Endometrial microvascular endothelial cells (primary cell): ENCODE results near the gene GPANK1. TPM values are rescaled to one million over a fixed set of nuclear protein-coding genes. Genes with fewer than 3 reads are reported as not detected.

Experiments
- in situ Hi-C: cut with HindIII; loops from 2 replicates; pipeline ENCODE4 v1.10.0; 2017; ENCODE audit warnings: low sequenced_read_pairs, low pct_unique_long_range_greater_than_20kb; ENCODE audit errors: inconsistent ontology term
- total RNA-seq: library from RNA; depleted of rRNA; stranded (reverse); fragments of >200 nt; gene quantifications from one replicate; pipeline ENCODE4 v1.2.3, GENCODE V29; 2015; ENCODE audit errors: inconsistent ontology term

The GPANK1 gene
- total RNA-seq, 1 donor from 2014 or later: 15.2 TPM

DNA sequence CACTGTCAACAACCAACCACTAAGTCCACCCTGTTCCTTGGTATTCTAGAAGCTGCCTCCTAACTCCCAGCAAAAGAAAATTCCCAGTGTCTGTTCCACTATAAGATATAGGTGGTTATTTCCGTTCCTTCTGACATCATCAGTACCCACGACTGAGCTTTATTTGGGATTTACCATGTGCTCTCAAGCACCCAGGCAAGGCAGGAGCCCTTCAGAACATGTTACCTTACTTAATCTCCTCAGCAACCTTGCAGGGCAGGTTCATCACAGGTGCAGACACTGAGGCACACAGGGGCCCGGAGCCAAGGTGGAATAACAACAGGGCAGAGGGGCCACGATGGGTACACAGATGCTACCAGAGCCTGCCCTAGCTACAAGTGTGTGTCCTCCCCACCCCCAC is 27.6 kb upstream of the GPANK1 start:
- in situ Hi-C loops: no loop called here

DNA sequence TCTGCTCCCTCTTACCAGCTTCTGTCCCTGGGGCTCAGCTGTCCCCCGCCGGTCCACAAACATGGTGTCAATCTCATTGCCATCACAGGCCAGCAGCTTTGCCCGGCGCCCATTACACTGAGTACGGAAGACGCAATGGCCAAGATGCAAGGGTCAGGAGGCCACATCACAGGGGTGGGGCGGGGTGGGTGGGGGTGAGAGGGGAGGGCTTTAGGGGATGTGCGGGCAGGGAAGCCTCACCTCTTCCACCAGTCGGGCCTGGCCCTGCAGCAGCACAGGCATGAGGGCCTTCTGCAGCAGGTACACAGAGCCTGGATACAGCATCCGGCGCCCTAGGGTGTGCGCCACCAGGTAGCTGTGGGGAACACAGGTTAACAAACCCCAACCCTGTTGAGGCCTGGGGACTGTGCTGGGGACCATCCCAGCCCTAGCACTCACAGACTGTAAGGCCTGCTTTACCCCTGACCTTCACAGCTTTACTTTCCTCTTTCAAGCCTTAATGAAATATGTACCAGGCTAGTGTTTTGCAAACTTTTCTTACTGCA is 26.8 kb upstream of the GPANK1 start:
- in situ Hi-C loops: no loop called here

DNA sequence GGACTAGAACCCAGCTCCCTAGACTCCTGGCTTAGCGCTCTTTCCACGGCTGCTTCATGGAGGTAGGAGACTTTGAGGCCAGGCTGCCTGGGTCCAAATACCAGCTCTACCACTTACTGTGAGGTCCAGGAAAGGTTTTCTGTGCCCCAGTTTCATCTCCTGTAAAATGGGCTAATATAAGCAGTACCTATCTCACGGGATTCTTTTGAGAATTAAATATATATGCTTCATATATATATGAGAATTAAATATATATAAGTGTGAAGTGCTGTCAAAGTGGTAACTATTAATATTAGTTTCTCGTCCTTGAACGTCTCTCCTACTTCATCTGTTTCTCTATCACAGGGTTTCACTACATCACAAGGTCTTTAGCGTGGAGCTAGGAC is 26.3 kb upstream of the GPANK1 start:
- in situ Hi-C loops: no loop called here

DNA sequence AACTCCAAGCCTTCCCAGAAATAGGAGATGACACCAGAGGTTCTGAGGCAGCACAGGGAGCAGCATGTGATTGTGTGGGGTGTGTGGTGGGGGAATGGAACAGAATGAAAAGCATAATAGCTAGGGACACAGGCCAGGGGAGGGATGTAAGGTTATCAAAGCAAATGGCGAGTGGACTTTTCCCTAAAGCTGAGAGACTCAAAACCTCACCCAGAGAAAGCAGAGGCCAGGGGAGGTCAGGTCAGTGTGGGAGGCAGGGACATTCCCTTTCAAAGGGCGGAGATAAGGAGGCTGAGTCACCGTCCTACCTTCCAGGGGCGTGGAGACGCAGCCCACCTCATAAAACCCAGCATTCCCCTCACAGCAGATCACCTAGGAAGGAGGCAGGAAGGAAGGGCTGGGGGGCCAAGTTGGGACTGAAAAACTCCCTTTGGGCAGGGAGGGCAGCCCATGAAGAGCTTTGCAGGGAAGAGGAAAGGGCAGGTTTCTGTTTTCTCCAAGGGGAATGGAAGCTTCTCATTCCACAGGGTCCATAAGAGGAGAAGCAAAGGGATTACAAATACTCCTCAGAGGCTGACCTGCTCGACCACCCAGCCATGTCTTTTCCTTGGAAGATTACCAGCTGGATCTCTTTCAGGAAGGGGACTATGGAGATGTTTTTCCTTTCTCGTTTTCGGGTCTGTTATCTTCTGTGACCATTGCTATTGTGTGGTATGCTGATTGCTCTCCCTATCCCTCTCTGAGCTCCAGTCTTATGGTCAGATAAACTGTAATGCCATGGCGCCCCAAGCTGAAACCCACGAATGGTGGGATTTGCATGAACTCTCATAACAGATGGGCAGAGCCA is 25.7 kb upstream of the GPANK1 start:
- in situ Hi-C loops: no loop called here

DNA sequence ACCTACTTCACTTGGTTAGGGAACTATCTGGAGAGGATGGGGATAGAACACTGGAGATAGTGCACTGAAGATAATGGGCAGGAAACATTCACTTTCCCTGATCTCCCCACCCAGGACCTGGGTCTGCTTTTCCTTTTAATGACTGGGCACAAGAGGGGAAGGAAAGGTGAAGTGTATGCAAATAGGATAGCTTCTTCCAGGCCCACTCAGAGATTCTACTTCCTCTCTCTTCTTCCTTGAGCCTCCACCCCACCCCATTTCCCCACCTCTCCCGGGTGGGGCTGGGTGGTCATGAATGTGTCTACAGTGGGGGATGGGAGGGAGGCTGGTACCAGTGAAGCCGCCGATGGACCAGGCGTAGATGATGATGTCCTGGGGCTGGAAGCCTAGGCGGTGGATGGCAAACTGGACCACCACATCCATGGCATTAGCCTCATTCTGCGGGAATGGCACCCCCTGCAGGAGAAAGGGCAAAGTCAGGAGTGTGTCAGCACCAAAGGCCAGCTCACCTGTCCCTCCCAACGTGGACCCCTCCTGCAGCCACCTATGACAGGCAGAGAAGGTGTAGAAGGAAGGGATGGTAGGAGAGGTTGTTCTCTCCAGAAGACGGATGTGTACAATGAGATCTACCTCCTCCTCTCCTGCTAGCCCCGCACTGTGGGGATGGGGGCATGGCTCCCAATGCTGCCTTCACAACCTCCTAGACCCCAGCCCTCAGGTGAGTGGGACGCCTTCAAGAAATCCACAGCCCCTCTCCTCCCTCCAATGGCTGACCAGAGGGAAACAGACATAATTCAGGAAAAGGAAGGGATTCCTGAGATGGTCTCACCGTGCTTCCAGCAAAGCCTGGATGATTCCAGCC is 24.7 kb upstream of the GPANK1 start:
- in situ Hi-C loops: no loop called here

DNA sequence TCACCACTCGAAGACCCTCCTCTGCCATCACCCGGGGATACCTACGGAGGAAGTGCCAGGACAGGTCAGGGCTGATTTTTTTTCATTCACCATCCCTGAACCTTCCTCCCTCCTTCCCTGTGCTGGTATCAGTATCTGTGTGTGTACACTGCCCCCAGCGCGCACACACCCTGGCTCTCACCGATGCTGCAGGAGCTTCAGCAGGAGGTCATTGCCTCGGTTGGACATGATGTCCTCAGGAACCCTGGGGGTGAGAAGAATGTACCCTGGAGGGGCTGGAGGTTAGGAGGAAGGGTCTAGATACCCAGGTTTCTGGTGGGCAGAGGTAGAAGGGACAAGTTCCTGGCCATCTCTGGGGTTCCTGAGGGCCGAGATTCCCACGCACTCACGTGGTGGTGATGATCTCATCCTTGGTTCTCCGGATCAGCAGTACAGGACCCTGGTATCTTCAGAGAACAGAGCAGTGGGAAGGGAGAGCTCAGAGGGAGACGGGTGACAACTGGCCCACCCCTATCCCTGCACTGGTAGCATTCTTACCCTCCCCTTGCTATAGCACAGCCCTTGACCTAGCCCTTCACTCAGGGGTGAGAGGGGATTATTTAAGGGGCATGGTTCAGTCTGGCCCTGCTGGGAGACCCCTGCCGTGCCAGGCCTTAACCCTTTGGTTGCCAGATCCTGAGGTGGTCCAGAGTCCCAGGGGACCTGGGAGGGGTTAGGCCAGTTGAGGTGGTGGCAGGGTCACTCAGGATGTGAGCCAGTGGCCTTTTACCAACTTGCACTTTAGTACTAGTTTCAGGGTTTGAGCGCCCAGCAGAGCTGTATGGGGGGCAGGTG is 23.3 kb upstream of the GPANK1 start:
- in situ Hi-C loops: no loop called here

DNA sequence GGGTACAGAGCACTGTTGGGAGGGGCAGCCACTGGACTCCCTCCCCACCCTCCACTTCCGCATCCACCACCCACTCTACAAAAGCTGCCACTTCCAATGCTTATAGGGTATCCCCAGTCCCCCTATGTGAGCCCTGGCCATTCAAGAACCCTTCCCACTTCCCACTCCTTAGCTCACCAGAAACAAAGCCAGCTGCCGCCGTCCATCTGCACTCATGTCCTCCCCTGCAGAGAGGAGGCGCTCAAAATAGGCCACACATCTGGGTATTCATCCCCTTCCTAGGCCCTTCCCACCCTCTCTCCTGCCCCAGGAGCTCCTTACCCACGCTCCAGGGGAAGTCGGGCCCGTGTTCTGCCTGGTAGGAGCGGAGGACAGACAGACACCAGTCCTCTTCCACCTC is 22.5 kb upstream of the GPANK1 start:
- in situ Hi-C loops: no loop called here

DNA sequence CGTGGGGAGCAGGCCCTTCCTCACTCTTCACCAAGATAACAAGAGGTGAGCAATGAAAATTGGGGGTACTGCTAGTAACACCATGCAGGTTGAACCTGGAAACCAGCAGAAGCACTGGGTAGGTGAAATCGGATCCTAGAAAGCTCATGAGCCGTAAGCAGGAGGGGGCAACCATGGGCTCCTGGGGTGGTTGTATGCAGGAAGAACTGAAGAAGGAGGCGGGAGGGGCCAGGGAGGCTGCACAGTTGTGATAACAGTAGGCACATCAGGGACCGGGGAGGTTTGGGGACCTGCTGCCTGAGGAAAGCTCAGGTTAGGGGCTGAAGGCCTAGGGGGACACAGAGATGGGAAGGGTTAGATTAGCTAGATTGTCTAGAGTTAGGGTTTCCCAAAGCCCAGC is 21.7 kb upstream of the GPANK1 start:
- in situ Hi-C loops: no loop called here

DNA sequence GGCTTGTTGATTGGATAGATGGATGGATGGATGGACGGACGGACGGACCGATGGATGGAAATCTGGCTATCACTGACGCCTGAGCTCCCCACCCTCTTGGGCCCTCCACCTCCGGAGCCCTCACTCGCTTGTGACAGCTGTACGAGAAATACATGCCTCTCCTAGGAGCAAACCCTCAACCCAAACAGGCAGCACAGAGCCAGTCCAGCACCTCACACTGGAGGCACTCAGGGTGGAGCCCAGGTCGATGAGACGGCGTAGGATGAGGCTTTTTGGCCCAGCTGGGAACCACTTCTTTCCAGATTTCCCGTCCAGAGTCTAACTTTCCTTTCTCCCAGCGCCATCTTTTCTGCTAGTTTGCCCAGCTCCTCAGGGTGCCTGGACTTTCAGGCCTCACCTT is 18.8 kb upstream of the GPANK1 start:
- in situ Hi-C loops: no loop called here

DNA sequence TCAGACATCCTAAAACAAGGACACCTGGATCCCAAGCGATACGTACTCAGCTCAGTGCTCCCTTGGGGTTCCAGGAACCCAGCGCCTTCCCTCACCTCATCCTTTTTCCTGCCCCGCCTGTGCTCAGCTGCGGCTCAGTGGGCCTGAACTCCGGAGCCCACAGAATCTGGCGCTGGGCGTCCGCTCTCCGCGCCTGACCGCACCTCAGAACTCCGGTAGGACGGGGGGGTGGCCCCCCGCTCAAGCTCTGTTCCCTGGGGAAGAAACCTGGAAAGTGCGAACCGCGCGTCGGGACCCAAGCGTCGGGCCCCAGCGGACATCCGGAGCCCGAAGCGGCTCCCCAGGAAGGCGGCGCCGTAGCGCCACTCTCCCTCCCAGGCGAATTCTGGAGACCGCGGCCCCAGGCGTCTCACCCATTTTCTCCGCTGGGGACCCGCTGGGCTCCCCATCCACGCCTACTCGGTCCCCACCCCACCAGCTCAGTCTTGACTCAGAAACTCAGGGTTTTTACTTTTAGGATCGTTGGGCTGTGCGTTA is 16.4 kb upstream of the GPANK1 start:
- in situ Hi-C loops: no loop called here

DNA sequence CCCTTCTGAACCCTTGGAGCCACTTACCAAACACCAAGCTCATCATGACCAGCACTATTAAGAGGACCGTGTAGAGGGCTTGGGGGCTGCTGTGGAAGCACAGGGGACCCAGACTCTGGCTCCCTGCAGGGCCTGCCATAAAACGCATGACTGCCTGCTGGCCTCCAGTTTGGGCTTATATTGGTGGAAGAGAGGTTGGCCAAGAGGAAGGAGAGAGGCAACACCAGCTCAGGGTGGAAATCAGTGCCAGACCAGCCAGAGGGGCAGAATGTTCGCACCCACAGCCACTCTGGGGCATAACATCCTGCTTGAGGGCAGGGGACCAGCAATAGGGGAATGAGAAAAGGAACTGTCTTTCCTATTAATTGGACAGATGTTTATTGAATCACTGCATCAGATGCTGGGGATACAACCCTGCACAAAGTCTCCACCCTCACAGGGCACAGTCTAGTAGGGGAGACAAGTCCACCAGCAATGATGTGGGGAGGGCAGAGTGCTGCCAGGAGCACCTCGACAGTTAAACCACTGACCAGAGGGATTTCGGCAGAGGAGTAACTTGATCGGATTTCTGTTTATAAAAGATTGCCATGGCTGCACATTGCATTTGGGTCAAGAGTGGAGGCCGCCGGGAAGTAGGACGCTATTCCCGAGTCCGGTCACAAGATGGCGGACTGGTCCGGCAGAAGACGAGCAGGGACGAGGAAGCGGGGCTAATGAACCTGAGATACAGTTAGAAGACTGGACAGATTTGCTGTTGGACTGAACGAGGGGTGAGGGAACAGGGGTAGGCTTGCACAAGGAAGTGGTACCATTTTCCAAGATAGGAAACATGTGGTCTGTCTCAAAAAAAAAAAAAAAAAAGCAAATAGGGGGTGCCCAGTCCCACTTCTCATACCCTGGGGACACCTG is 15.7 kb upstream of the GPANK1 start, which contains the start of gene LY6G5C:
Gene LY6G5C, minus strand, starts transcription at position 842 of the 909 bp plus-strand sequence. Its CDS starts 694 bp downstream, at position 148.
- in situ Hi-C loops: no loop called here

DNA sequence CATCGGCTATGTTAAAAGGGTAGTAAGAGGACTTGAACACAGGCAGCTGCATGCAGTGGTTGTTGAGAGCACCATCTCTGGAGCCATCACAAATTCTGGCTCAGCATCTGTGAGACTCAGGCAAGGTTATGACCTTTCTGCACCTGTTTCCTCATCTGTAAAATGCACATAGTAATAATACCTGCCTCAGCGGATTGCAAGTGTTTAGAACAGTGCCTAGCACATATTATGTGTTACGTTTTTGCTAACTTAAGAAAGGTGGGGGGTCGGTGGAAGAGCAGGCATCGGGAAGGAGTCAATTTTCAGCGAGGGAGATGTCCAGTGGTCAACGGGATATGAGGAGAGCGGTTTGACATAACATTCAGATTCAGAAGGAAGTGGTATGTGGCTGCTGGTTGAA is 13.2 kb upstream of the GPANK1 start:
- in situ Hi-C loops: no loop called here

DNA sequence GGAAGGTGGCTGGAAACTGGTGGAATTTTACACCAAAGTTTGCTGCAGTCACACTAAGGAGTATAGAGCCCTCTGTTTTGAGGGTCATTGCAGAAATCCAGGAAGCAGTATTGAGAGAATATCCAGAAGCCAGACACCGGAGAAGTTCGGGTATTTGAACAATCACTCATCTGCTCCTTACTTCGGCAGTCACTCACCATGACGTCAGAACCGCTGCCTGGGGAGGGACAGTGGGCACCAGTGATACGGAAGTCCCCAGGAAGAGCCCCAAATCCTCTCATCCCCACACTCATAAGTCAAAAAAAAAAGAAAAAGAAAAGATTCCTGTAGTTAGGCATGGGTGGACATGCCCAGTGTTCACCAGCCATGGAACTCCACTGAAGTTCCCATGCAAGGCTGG is 12.1 kb upstream of the GPANK1 start:
- in situ Hi-C loops: no loop called here

DNA sequence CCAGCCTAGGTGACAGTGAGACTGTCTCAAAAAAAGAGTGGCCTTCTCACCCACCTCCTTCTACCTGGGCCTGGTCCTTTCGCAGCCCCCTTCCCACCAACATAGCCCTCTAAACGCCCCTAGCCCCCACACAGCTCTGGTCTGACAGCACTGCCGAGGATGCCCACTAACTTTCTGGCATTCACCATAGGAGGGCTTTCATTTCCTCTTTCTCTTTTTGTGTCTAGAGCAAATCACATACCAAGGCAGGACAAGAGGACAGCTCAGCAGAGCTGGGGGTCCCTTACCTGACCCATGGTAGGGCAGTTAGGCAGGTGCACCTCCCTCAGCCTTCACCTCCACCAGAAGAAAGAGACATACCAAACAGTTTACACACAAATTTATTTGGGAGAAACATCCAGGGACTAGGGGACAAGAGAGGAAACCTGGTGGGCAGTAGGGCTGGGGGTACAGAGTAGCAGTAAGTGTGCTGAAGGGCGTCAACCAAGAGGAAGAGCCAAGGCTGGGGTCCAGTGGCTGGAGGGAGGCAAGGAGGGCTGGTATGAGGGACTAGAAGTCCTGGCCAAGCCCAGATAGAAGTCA is 11.6 kb upstream of the GPANK1 start:
- in situ Hi-C loops: no loop called here

DNA sequence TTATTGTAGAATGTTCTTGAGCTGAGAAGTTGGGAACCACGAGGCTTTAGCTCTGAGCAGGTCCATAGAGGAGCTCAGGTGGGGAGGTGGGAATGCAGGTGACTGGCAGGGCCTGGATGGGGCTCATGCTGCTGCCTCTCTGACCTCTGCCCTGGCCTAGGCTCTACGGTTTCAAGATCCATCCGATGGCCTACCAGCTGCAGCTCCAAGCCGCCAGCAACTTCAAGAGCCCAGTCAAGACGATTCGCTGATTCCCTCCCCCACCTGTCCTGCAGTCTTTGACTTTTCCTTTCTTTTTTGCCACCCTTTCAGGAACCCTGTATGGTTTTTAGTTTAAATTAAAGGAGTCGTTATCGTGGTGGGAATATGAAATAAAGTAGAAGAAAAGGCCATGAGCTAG is 4.9 kb upstream of the GPANK1 start, which contains the start of gene LY6G5B:
Gene LY6G5B, plus strand, starts transcription at position 301 of the 400 bp plus-strand sequence. CDS start 975 bp downstream, outside the sequence.
- in situ Hi-C loops: no loop called here

DNA sequence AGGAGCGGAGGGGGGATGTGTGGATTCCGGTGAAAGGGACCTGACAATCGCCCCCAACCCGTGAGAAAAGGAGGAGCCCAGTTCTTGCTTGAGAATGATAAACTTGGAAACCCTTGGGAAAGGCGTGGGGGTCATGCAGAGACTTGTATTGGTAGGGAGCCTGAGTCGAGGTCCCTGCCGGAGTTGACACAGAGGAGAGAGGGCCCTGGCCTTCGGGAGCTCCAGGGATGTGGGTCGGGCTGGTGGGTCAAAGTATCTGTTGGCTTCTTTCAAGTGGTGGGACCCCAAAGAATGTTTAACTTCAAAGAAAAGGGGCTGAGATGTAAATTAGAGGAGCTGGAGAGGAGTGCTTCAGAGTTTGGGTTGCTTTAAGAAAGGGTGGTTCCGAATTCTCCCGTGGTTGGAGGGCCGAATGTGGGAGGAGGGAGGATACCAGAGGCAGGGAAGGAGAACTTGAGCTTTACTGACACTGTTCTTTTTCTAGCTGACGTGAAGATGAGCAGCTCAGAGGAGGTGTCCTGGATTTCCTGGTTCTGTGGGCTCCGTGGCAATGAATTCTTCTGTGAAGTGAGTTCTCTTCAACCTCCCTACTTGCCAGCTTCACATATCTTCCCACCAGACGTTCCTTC is 1.7 kb upstream of the GPANK1 start:
- in situ Hi-C loops: no loop called here
